Lung (tissue), 12 donors: ENCODE measurements around the gene TTC23. TPM values are rescaled to one million over a fixed set of nuclear protein-coding genes. Genes with fewer than 3 reads are reported as not detected.

Source experiments
- ATAC-seq: fragments of 200-7000 bp; cut with Tn5 transposase; one replicate; pipeline ENCODE4 v1.9.1; 2020; ENCODE audit warnings: moderate number of reproducible peaks; ENCODE audit not compliant: insufficient read depth, low FRiP score
- DNase-seq, 3 donors: peaks; one replicate each; pipeline ENCODE4 v3.0.0-alpha.2; 2013 to 2017
- H3K27ac ChIP-seq, 2 donors: one replicate each; pipeline ENCODE4 v1.5.1; 2013; ENCODE audit warnings: mild to moderate bottlenecking in 2 of 2, moderate library complexity in 2 of 2, control low read depth in 1 of 2, inconsistent platforms in 1 of 2, low read depth in 1 of 2, low read length in 1 of 2
- H3K27me3 ChIP-seq, 3 donors: one replicate each; pipeline ENCODE4 v1.5.1; 2013; ENCODE audit warnings: low read length in 2 of 3; ENCODE audit not compliant: control insufficient read depth in 3 of 3, insufficient read depth in 3 of 3
- H3K36me3 ChIP-seq, 4 donors: one replicate each; pipeline ENCODE4 v1.5.1; 2013; ENCODE audit warnings: low read length in 4 of 4, mild to moderate bottlenecking in 1 of 4, moderate library complexity in 1 of 4; ENCODE audit not compliant: control insufficient read depth in 4 of 4, insufficient read depth in 4 of 4
- H3K4me1 ChIP-seq, 5 donors: one replicate each; pipeline ENCODE4 v1.5.1; 2013; ENCODE audit warnings: low read length in 5 of 5, mild to moderate bottlenecking in 2 of 5, moderate library complexity in 1 of 5; ENCODE audit not compliant: control insufficient read depth in 5 of 5, insufficient read depth in 5 of 5
- H3K4me3 ChIP-seq: one replicate; pipeline ENCODE4 v1.5.1; 2013; ENCODE audit warnings: mild to moderate bottlenecking, control low read depth, moderate library complexity
- H3K9ac ChIP-seq, 2 donors: one replicate each; pipeline ENCODE4 v1.5.1; 2013; ENCODE audit warnings: low read length in 2 of 2, control low read depth in 1 of 2; ENCODE audit not compliant: insufficient read depth in 1 of 2
- H3K9me3 ChIP-seq, 4 donors: one replicate each; pipeline ENCODE4 v1.5.1; 2013; ENCODE audit warnings: low read length in 3 of 4, mild to moderate bottlenecking in 1 of 4, moderate library complexity in 1 of 4; ENCODE audit not compliant: control insufficient read depth in 4 of 4, insufficient read depth in 3 of 4
- WGBS, 2 donors: extraction: QIAGEN DNeasy Blood & Tissue Kit; methylation state at CpG; one replicate each; pipeline ENCODE4 v1.1.7; 2013; 5-methylcytosine and 5-hydroxymethylcytosine counted together
- polyA plus RNA-seq, 2 donors: library from polyadenylated mRNA; stranded (reverse); fragments of 200-250 nt; gene quantifications; one replicate each; pipeline ENCODE4 v1.2.1, GENCODE V29; 2013
- total RNA-seq, 2 donors: library from RNA; depleted of rRNA in 1 of 2; stranded (reverse); fragments of >200 nt in 1 of 2; gene quantifications; one replicate each; pipeline ENCODE4 v1.2.1, GENCODE V29; 2014 to 2021
- TF ChIP-seq, protein P1 (sequence below): IDR thresholded peaks from 2 replicates; pipeline ENCODE4 v1.5.1; 2012; ENCODE audit warnings: mild to moderate bottlenecking; ENCODE audit errors: control extremely low read depth, extremely low read depth
- donor health status: control.
- donor health status: control.
- donor health status: Bipolar disorder and iron deficiency.
- donor health status: healthy.
- donor health status: DM: yes; HTN: yes; CAD: no.

TTC23 gene
- total and polyA plus RNA-seq, 4 donors, result 6.2 to 48.5 (median 10.6) TPM

DNA sequence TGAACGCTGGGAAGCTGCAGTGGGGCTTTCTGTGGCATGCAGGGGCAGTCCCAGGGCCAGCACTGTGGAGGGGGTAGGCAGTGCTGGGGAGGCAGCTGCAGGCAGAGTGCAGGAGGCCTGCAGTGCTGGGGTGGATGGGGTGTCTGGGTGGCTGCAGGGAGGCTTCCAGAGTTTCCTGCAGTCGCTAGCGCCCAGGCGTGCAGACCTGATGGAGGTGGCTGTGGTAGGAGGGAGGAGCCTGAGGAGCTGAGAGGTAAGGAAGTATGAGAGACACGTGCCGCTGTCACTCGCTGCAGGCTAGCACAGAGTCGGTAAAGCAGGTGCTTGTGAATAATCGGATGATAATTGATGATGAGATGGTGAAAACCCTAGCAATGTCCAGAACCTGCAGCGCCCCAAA lies 128.2 kb downstream of the TTC23 start:
- peaks cover 0 to 2% (median 0%) of the 10 kb centered on the region in 4 donors for H3K36me3 ChIP-seq
- no peaks in the 10 kb centered on the region for H3K9me3 ChIP-seq
- TF ChIP-seq, protein P1, sequence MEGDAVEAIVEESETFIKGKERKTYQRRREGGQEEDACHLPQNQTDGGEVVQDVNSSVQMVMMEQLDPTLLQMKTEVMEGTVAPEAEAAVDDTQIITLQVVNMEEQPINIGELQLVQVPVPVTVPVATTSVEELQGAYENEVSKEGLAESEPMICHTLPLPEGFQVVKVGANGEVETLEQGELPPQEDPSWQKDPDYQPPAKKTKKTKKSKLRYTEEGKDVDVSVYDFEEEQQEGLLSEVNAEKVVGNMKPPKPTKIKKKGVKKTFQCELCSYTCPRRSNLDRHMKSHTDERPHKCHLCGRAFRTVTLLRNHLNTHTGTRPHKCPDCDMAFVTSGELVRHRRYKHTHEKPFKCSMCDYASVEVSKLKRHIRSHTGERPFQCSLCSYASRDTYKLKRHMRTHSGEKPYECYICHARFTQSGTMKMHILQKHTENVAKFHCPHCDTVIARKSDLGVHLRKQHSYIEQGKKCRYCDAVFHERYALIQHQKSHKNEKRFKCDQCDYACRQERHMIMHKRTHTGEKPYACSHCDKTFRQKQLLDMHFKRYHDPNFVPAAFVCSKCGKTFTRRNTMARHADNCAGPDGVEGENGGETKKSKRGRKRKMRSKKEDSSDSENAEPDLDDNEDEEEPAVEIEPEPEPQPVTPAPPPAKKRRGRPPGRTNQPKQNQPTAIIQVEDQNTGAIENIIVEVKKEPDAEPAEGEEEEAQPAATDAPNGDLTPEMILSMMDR, result no peak
- no peak overlapping the region for H3K4me3 ChIP-seq
- ATAC-seq, result no peak
- WGBS, 2 donors, result 85 to 86% methylated on average over 10 of the region's 10 CpGs
- H3K27me3 ChIP-seq, result no peaks in the 10 kb centered on the region
- H3K4me1 ChIP-seq, result peaks cover 0 to 17% (median 6%) of the 10 kb centered on the region in 5 donors
- DNase-seq, result no peak
- H3K9ac ChIP-seq, result no peak overlapping the region
- H3K27ac ChIP-seq, result no peak overlapping the region

DNA sequence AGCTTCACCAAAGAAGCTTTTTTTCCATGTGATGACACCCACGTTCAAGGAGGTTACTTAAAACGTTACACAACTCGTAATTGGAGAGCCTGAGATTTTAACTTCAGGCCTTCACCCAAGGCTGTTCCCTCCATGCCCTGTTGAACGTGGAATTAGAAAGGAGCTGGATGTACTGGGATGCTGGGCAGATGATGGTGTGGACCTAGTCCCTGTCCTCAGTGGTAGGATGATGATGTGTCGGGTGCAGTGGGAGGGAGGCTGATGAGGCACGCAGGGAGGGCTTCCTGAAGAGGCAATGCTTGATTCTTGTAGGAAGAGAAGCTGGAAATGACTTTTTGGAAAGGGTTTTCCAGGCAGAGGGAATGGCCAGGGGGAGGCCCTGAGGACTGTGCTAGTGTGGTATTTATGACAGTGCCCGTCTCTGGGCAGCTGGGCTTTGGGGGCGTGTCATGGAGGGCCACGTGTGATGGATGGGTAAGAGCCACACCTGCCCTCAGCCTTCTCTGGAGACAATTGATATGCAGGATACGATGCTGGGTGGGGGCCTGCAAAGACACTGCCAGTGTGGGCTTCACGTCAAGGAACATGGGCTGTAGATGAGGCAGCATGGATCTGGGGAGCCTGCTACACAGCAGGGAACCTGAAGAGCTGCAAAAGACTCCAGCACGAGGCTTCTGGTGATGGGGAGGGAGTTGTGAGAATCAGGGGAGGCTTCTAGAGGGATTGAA lies 129.2 kb downstream of the TTC23 start:
- DNase-seq, result no peak
- H3K27ac ChIP-seq, result no peak overlapping the region
- WGBS, 2 donors, result 87 to 88% methylated on average over 12 of the region's 12 CpGs

DNA sequence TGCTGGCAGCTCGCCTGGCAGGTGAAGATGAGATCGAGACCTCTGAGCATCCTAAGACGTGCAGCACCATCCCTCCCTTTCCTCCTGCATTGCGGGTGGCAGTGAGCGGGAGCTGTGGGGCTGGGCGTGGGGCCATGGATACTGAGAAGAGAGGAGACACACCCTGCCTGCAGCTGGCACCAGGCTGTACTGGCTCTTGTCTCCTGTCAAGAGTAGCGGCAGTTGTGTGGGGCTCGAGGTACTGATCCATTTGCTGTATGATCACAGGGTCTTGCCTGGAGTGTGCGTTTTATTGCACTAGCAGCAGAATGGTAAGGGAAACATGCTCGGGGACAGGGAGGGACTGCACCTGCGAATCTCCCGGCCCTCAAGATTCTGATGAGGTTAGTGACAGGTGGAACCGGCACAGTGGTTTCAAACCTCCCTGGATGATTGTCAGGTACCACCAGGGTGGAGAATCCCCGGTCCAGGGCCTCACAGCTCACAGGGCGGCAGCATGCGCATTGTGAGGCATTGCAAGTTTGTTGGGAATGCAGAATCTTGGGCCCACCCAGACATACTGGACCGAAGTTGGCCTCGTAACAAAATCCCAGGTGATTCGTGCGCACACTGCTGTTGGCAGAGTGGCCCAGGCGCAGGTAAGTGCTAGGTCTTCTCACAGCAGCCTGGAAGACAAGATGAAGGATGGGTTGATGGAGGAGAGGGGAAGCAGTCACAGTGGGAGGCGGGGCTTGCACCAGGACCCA lies 130.4 kb downstream of the TTC23 start:
- Histone ChIP-seq H3K4me3 (no peak overlapping the region), H3K27ac (no peak overlapping the region), H3K9me3 (no peaks in the 10 kb centered on the region), H3K36me3 (peaks cover 0 to 2% (median 0%) of the 10 kb centered on the region in 4 donors), H3K4me1 (peaks cover 0 to 11% (median 6%) of the 10 kb centered on the region in 5 donors), H3K9ac (no peak overlapping the region), H3K27me3 (no peaks in the 10 kb centered on the region)
- TF ChIP-seq, protein P1, result no peak
- ATAC-seq, result no peak
- DNase-seq, result no peak
- WGBS, 2 donors, result 95 to 97% methylated on average over 22 of the region's 22 CpGs

More for the DNA sequence above, 129.2 kb downstream of the TTC23 start:
- H3K27me3 ChIP-seq, result no peaks in the 10 kb centered on the region
- peaks cover 0 to 2% (median 0%) of the 10 kb centered on the region in 4 donors for H3K36me3 ChIP-seq
- no peak overlapping the region for H3K4me3 ChIP-seq
- H3K4me1 ChIP-seq, result peaks cover 0 to 16% (median 6%) of the 10 kb centered on the region in 5 donors
- no peaks in the 10 kb centered on the region for H3K9me3 ChIP-seq
- ATAC-seq, result no peak
- H3K9ac ChIP-seq, result no peak overlapping the region
- TF ChIP-seq, protein P1, result no peak
